GM18505 (cell line): ENCODE results near the gene ZGRF1.

Experiments used
- ATAC-seq: cut with Tn5 transposase; IDR thresholded peaks from one replicate; pipeline ENCODE4 v1.9.1; 2021; ENCODE audit not compliant: unreplicated experiment
- POLR2A ChIP-seq: IDR thresholded peaks from 4 replicates; pipeline ENCODE4 v1.6.1; 2011; ENCODE audit warnings: borderline replicate concordance; ENCODE audit not compliant: insufficient read depth, insufficient read length; ENCODE audit errors: extremely low read depth

The ZGRF1 gene

DNA sequence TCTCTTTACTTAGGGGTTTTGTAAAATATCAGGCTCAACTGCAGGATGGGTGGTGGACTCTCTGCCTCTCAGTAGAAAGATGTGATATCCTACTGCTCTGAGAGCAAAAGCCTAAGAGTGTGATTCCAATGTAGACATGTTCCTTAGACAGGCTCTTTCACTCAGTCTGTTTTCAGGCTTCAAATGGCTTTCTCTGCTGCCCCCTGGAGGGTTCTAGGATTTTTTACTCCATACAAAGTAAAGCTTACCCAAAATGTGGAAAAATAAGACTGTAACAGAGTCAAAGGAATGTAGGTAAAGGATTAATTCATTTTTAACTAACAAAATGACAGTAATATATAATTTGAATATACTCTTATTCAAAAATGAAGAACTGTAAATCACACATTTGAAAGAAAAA is 32.1 kb downstream of the ZGRF1 start:
- no peak for ATAC-seq

GRCh38 chr4:112594993-112595392 is 41.7 kb downstream of the ZGRF1 start:
- no peak for TF ChIP-seq POLR2A

More for the DNA sequence above, 32.1 kb downstream of the ZGRF1 start:
- no peak for TF ChIP-seq POLR2A

GRCh38 chr4:112593438-112594133 is 43.1 kb downstream of the ZGRF1 start:
- no peak for TF ChIP-seq POLR2A
- ATAC-seq: no peak

More at GRCh38 chr4:112594993-112595392, 41.7 kb downstream of the ZGRF1 start:
- no peak for ATAC-seq

DNA sequence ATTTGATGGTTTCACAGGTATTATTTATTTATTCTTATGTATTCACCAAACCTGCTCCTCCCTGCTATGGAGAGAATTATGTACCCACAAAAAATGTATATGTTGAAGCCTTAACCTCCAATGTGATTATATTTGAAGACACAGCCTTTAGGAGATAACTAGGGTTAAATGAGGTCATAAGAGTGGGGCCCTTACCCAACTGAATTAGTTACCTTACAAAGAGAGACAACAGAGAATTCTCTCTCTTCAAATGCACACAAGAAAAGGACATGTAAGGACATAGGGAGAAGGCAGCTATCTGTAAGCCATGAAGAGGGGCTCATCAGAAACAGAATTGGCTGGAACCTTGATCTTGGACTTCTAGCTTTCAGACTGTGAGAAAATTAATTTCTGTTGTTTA is 44.0 kb downstream of the ZGRF1 start:
- ATAC-seq: no peak
- TF ChIP-seq POLR2A: no peak

DNA sequence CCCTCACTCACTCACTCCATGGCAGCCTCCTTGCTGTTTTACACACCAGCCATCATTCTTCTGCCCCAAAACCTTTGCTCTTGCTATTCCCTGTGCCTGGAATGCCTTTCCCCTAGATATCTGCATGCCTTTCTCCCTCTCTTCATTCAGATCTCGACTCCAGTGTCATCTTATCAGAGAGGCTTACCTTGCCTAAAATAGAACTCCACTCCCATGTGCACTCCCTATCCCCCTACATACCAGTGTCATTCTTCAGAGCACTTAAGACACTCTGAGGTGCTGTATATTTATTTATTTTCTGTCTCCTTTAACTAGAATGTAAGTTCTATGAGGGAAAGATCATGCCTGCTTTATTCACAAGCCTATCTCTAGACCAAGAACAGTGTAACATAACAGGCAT is 45.1 kb downstream of the ZGRF1 start:
- TF ChIP-seq POLR2A: no peak
- no peak for ATAC-seq

- TF ChIP-seq POLR2A: no peak
- no peak for ATAC-seq
These were observed 47.5 kb downstream of the ZGRF1 start for GRCh38 chr4:112589206-112589605.

DNA sequence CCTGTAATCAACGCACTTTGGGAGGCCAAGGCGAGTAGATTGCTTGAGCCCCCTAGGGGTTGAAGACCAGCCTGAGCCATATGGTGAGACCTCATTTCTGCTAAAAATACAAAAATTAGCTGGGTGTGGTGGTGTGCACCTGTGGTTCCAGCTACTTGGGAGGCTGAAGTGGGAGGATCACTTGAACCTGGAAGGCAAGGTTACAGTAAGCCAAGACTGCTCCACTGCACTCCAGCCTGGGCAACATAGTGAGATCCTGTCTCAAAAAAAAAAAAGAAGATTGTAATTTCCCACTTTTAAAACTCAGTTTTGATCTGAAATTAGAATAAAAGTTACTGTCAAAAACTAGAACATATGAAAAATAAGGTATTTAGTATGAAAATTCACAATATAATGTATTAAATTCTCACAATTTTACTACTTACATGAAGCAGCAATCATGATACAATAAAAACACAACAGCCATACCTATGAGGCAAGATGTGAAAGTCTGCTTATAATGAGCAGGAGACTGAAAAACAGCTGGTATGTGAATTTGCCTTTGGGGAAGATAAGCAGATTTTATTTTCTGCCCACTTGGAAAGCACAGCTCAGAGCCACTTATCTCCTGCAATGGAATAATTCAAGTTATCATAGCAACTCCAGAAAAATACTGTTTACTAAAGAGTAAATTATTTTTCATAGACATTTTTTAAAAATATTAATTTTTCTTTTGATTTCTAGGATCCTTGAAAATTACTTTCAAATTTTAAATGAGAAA is 50.6 kb downstream of the ZGRF1 start:
- no peak for ATAC-seq
- no peak for TF ChIP-seq POLR2A

DNA sequence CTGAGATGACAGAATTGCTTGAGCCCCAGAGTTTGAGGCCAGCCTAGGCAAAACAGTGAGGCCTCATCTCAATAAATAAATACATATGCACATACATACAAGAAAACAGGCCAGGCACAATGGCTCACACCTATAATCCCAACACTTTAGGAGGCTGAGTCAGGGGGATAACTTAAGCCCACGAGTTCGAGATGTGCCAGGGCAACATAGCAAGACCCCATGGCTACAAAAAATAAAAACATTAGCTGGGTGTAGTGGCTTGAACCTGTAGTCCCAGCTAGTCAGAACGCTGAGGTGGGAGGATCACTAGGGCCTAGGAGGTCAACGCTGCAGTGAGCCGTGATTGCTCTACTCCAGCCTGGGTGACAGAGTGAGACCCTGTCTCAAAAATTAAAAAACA is 69.2 kb downstream of the ZGRF1 start:
- no peak for ATAC-seq
- TF ChIP-seq POLR2A: no peak

DNA sequence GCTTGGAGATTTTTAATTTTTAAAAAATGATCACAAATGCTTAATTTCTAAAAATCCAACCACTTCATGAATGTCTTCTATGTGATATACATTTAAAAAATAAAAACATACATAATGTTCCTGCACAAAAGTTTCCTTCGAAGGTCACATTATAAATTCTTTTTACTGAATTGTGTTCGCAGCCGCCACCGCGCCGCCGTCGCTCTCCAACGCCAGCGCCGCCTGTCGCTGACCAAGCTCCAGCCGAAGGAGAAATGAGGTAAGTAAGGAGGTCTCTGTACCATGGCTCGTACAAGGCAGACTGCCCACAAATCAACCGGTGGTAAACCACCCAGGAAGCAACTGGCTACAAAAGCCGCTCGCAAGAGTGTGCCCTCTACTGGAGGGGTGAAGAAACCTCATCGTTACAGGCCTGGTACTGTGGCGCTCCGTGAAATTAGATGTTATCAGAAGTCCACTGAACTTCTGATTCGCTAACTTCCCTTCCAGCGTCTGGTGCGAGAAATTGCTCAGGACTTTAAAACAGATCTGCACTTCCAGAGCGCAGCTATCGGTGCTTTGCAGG is 71.9 kb downstream of the ZGRF1 start:
- ATAC-seq: no peak
- TF ChIP-seq POLR2A: no peak

- no peak for ATAC-seq
- TF ChIP-seq POLR2A: no peak
These were observed 73.1 kb downstream of the ZGRF1 start for GRCh38 chr4:112563431-112564200.

DNA sequence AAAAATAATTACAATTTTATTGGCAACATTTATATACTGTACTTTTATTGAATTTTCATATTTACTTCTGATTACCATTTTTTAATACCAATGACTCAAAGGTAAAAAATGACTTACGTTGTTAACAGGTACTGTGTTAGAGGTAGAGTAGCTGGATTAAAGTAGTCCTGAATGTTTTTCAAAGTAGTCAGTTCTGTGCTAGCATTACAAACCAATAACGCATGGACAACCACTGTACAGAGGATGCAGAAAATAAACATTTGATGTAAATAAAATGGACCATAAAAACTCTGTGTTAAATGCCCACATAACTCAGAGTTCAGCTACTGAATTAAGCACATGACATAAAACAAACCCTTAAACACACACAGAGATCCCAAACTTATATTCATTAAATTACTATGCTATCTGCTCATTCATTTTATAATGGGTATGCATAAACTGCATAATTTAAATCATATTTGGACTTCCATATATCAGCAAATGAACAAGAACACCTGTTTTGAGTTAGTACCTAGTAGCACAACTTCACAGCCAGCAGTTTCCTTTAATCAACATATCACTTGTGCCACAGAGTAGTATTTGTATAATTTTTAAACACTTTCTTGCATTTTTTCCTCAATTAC is 74.3 kb downstream of the ZGRF1 start:
- no peak for ATAC-seq
- TF ChIP-seq POLR2A: no peak

DNA sequence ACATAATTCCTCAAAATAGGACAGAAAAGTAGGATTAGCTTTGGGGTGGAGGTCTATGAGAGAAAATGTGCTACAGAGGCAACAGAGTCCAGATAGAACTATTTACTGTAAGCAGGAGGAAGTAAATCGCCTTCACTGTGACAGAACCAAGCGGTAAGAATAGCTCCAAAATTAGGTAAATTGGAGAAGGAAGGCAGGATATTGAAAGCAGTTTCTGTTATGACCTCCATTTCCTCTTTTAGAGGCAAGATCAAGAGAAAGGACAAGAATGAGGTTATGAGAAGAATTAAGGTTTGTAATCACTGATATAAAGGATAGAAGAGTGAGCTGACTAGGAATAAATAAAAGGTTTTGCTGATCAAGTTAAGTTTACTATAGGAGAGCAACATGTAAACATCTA is 76.6 kb downstream of the ZGRF1 start:
- no peak for TF ChIP-seq POLR2A
- peak; percentile 81 for ATAC-seq

DNA sequence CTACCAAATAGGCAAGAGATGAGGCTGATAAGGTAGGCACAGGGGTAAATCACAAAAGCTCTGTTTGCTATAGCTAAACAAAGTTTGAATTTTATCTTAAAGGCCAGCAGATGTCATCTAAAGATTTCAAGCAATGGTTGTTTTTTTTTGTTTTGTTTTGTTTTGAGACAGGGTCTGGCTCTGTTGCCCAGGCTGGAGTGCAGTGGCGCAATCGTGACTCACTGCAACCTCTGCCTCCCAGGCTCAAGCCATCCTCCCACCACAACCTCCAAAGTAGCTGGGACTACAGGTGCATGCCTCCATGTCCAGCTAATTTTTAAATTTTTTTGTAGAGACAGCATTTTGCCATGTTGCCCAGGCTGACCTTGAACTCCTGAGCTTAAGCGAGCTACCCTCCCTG is 77.7 kb downstream of the ZGRF1 start:
- ATAC-seq: no peak
- no peak for TF ChIP-seq POLR2A
